GM18868 (cell line): ENCODE measurements around the gene ST6GALNAC2.
"Not testable (repeated sequence)": the region's sequence is repeated elsewhere in the genome, so short reads cannot be mapped to it uniquely, and the experiment has no call there.

Experiments
- ATAC-seq: cut with Tn5 transposase; IDR thresholded peaks from one replicate; pipeline ENCODE4 v1.9.1; 2021; ENCODE audit warnings: mild to moderate bottlenecking, moderate library complexity; ENCODE audit not compliant: unreplicated experiment

Gene ST6GALNAC2

DNA sequence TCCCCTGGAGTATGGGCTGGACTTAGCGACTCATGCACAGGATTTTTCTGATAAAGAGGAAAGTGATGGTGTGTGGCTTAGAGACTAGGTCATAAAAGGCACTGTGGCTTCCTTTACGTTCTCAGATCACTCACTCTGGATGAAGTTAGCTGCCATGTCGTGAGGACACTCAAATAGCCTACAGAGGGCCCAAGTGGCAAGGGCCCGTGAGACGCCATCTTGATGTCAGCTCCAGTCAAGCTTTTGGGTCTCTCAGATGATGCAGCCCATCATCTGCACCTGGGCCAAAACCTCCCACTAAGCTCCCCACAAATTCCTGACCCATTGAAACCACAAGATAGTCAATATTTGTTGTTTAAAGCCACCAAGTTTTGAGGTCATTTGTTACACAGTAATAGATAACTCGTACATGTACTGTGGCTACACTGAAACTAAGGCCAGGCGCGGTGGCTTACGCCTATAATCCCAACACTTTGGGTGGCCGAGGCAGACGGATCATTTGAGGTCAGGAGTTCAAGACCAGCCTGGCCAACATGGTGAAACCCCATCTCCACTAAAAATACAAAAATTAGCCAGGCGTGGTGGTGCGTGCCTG is 14.7 kb downstream of the ST6GALNAC2 start:
- no peak for ATAC-seq

GRCh38 chr17:76570457-76570856 is 15.2 kb downstream of the ST6GALNAC2 start:
- no peak for ATAC-seq

GRCh38 chr17:76569607-76570279 is 15.9 kb downstream of the ST6GALNAC2 start:
- ATAC-seq = no peak

DNA sequence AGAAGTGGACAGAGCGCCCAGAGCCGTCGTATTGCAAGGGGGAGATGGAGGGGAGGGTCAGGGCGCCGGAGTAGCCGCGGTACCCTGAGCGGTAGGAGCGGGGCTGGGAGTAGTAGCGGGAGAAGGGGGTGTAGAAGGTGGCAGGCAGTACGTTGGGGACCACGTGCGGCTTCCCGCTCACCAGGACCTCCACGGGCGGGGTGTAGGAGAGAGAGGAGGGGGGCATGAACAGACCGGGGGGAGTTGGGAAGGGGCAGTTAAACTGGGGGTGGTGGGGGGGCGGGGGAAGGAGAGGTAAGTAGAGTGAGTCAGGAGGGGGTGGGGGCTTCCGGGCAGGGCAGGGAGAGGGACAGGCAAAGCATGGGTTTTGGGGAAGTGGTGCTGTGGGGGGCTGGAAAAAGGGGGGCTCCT is 16.8 kb downstream of the ST6GALNAC2 start:
- no peak for ATAC-seq

- no peak for ATAC-seq
These were observed 17.8 kb downstream of the ST6GALNAC2 start for GRCh38 chr17:76567634-76568432.

DNA sequence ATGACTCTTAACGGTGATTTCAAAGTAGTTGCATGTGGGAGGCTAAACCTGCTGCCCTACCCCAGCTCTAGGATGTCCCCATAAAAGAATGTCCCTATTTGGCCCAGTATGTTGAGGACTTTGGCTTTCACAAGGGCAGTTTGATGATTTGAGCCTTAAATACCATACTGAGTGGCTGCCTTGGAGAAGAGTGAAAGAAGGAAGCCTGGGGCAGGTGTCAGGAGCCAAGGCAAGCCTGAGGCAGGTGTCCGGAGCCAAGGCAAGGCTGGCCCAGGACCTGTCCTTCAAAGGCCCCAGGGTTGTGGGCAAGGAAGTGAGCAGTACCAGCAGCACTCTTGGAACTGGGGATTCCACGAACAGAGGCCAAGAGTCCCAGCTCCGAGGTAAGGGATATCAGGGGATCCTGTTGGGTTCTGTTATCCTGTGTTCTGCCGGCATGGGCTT is 18.6 kb downstream of the ST6GALNAC2 start:
- no peak for ATAC-seq

GRCh38 chr17:76566613-76566943 is 19.1 kb downstream of the ST6GALNAC2 start:
- ATAC-seq = no peak

GRCh38 chr17:76565728-76566612 is 19.7 kb downstream of the ST6GALNAC2 start:
- no peak for ATAC-seq

DNA sequence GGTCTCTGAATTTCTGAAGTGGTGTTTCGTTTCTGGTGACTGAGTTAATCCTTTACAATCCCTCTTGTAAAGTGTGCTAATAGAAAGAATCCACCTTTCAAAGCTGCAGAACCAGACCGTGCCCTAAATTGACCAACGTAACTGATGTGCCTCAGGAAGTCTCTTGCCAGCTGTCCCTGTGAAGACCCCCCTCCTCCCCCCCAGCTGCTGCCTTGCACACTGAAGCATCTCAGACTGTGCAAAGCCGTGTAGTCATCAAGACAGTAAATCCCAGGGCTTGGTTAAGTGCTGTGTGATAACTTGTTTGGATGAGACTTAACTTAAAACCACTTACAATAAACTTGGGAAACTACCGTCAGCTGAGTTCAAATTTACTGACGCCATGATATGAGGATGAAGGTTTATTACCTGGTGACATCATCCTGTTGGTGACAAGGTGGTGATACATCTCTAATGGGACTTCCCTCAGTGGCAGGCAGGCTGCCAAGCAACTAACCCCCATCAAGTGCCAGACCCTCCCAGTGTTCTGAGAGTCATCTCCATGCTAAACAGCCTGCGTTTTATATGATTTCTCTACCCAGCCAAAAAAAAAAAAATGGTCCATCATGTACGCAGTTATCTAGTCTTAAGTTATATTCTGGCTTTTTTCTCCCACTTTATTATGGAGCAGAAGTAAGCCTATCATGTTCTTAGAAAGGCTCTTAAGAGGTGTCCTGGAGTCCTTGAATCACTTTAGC is 20.5 kb downstream of the ST6GALNAC2 start:
- not testable (repeated sequence) for ATAC-seq

DNA sequence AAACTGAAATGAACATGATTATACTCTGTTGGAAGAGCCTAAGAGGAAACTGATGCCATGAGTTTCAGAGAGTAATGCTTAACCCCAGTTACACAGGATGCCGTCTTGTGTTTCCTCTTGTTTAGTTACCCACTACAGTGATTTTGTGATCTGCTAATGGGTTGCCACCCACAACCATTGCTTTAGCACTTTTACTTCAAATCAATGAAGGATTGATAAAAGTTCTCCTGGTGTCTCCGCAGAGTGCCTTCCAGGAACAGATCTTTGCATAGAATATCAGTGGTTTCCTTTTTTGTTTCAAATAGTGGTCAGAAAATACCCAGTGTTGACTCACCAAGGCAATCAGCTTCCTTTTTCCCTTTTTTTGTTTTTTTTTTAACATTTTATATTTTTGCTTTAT is 22.3 kb downstream of the ST6GALNAC2 start:
- not testable (repeated sequence) for ATAC-seq

DNA sequence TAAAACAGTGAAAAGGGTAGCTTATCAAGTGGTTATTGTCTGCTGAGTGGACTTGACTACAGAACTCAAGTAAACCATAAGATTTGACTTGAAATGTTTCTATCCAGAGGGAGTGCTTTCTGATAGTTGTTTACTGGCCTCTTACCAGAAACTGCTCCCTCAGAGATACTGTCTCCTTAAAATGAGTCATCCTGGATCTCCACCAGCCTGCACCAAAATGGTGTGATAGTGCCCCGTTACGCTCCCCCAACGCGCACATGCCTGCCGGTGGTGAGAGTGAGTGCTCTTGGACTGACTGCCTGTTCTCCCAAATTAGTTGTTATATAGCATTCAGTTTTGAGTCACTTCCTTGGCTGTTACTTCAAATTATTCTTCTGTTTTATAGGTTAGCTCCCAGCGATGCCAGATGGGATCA is 22.9 kb downstream of the ST6GALNAC2 start:
- no peak for ATAC-seq

- ATAC-seq = no peak
These were observed 23.8 kb downstream of the ST6GALNAC2 start for GRCh38 chr17:76561799-76562268.

GRCh38 chr17:76561332-76561731 is 24.3 kb downstream of the ST6GALNAC2 start:
- no peak for ATAC-seq

- no peak for ATAC-seq
These were observed 24.8 kb downstream of the ST6GALNAC2 start for GRCh38 chr17:76560877-76561221.

- ATAC-seq = no peak
These were observed 25.4 kb downstream of the ST6GALNAC2 start for GRCh38 chr17:76560036-76560876.

- not testable (repeated sequence) for ATAC-seq
These were observed 26.2 kb downstream of the ST6GALNAC2 start for GRCh38 chr17:76559460-76559859.

GRCh38 chr17:76558198-76559095 is 27.2 kb downstream of the ST6GALNAC2 start:
- no peak for ATAC-seq
